Testis (tissue), 3 donors: ENCODE data around the gene EVC. TPM values are rescaled to one million over a fixed set of nuclear protein-coding genes. Genes with fewer than 3 reads are reported as not detected.
"Not testable (repeated sequence)": the region's sequence is repeated elsewhere in the genome, so short reads cannot be mapped to it uniquely, and the experiment has no call there.

Source experiments
- DNase-seq: peaks from one replicate; pipeline ENCODE4 v3.0.0-alpha.2; 2019
- H3K27ac ChIP-seq, 2 donors: fragments of 200-600 bp; sonication (generic); one replicate each; pipeline ENCODE4 v1.5.1; 2019
- H3K27me3 ChIP-seq: fragments of 200-600 bp; sonication (generic); one replicate; pipeline ENCODE4 v1.5.1; 2019
- H3K36me3 ChIP-seq: fragments of 200-600 bp; sonication (generic); one replicate; pipeline ENCODE4 v1.5.1; 2017; ENCODE audit warnings: low read depth; ENCODE audit errors: missing control alignments
- H3K4me1 ChIP-seq: fragments of 200-600 bp; sonication (generic); one replicate; pipeline ENCODE4 v1.5.1; 2019
- H3K4me3 ChIP-seq, 2 donors: fragments of 200-600 bp; sonication (generic); one replicate each; pipeline ENCODE4 v1.5.1; 2017 to 2019
- H3K9me3 ChIP-seq: fragments of 200-600 bp; sonication (generic); one replicate; pipeline ENCODE4 v1.5.1; 2017
- CTCF ChIP-seq, 3 experiments: fragments of 450-650 bp in 2 of 3; fragments of 200-600 bp in 1 of 3; sonication (generic) in 1 of 3; IDR thresholded peaks; one replicate each; pipeline ENCODE4 v1.5.1; 2016 to 2019; ENCODE audit warnings: antibody characterized with exemption in 3 of 3, mild to moderate bottlenecking in 2 of 3, moderate library complexity in 1 of 3
- POLR2A ChIP-seq: fragments of 450-650 bp; IDR thresholded peaks from one replicate; pipeline ENCODE4 v1.6.1; 2017; ENCODE audit warnings: antibody characterized with exemption, mild to moderate bottlenecking, moderate library complexity
- WGBS, 2 donors: methylation state at CpG; one replicate each; pipeline ENCODE4 v1.1.5; 2018; 5-methylcytosine and 5-hydroxymethylcytosine counted together
- intact Hi-C: fragments of 100-400 bp; cut with DNase I; formaldehyde crosslinking; loops from one replicate; pipeline ENCODE4 v1.15.1; 2023; ENCODE audit warnings: low total_unique reads
- polyA plus RNA-seq: library from polyadenylated mRNA; stranded (reverse); fragments of 350-450 nt; fragmentation: Illumina TruSeq; extraction: RNeasy Lipid Tissue Mini Kit (QIAGEN cat#74804); gene quantifications from one replicate; pipeline ENCODE4 v1.2.3, GENCODE V29; 2014; ENCODE audit warnings: low read depth, low replicate concordance; ENCODE audit not compliant: insufficient read depth
- total RNA-seq, 2 donors: library from RNA; depleted of rRNA; stranded (reverse); fragments of >200 nt; gene quantifications; one replicate each; pipeline ENCODE4 v1.2.3, GENCODE V29; 2016

EVC gene
- total and polyA plus RNA-seq, 3 donors from 2014 or later, result 9.0 to 39.6 (median 33.4) TPM

GRCh38 chr4:5810151-5810550 is 99.2 kb downstream of the EVC start:
- Histone ChIP-seq H3K9me3 (no peaks in the 10 kb centered on the region), H3K27me3 (no peaks in the 10 kb centered on the region), H3K4me1 (no peaks in the 10 kb centered on the region), H3K36me3 (no peaks in the 10 kb centered on the region), H3K4me3 (no peak overlapping the region), H3K27ac (no peak overlapping the region)
- TF ChIP-seq POLR2A (no peak), CTCF (IDR thresholded peaks at IDR 0.05) (no peak)
- intact Hi-C loops, result no loop called here
- WGBS, 2 donors, result 100% methylated on average over 2 to 3 of the region's 3 CpGs
- no peak for DNase-seq

GRCh38 chr4:5810770-5811430 is 99.9 kb downstream of the EVC start:
- 82 to 86% methylated on average over 12 of the region's 12 CpGs for WGBS, 2 donors
- Histone ChIP-seq H3K9me3 (no peaks in the 10 kb centered on the region), H3K27ac (no peak overlapping the region), H3K4me3 (no peak overlapping the region), H3K36me3 (no peaks in the 10 kb centered on the region), H3K4me1 (no peaks in the 10 kb centered on the region), H3K27me3 (no peaks in the 10 kb centered on the region)
- intact Hi-C loops, result no loop called here
- no peak for TF ChIP-seq POLR2A
- TF ChIP-seq CTCF (IDR thresholded peaks at IDR 0.05), result no peak
- DNase-seq, result no peak

GRCh38 chr4:5812057-5812456 is 101.1 kb downstream of the EVC start:
- H3K9me3 ChIP-seq, H3K27ac ChIP-seq, DNase-seq, H3K4me3 ChIP-seq, H3K4me1 ChIP-seq, H3K36me3 ChIP-seq, intact Hi-C loops, H3K27me3 ChIP-seq: not testable (repeated sequence)
- WGBS, 2 donors, result 86 to 93% methylated on average over 5 of the region's 5 CpGs

- H3K9me3 ChIP-seq, result no peaks in the 10 kb centered on the region
- TF ChIP-seq CTCF (IDR thresholded peaks at IDR 0.05), result peak; percentile 56 to 81 (median 65)
- TF ChIP-seq POLR2A, result no peak
- H3K4me1 ChIP-seq, result no peaks in the 10 kb centered on the region
- no peaks in the 10 kb centered on the region for H3K27me3 ChIP-seq
- H3K4me3 ChIP-seq, result no peak overlapping the region
- H3K27ac ChIP-seq, result no peak overlapping the region
- intact Hi-C loops, result no loop called here
- 78 to 81% methylated on average over 8 to 9 of the region's 9 CpGs for WGBS, 2 donors
- H3K36me3 ChIP-seq, result no peaks in the 10 kb centered on the region
- peak; percentile 19 for DNase-seq
Observed at GRCh38 chr4:5812506-5813229, 101.7 kb downstream of the EVC start.

GRCh38 chr4:5813882-5814255 is 102.9 kb downstream of the EVC start:
- intact Hi-C loops, result no loop called here
- H3K27me3 ChIP-seq, result no peaks in the 10 kb centered on the region
- no peak overlapping the region for H3K27ac ChIP-seq
- 88 to 97% methylated on average over 5 to 7 of the region's 7 CpGs for WGBS, 2 donors
- H3K4me3 ChIP-seq, result no peak overlapping the region
- no peaks in the 10 kb centered on the region for H3K4me1 ChIP-seq
- TF ChIP-seq POLR2A (no peak), CTCF (IDR thresholded peaks at IDR 0.05) (no peak)
- H3K9me3 ChIP-seq, result no peaks in the 10 kb centered on the region
- no peaks in the 10 kb centered on the region for H3K36me3 ChIP-seq
- DNase-seq, result no peak
